Testis (tissue), 2 donors: ENCODE measurements around the gene STXBP2.

Experiments
- POLR2A ChIP-seq: fragments of 450-650 bp; IDR thresholded peaks from one replicate; pipeline ENCODE4 v1.6.1; 2017; ENCODE audit warnings: antibody characterized with exemption, mild to moderate bottlenecking, moderate library complexity
- TF ChIP-seq, protein P1 (sequence below), 3 experiments: fragments of 450-650 bp in 2 of 3; fragments of 200-600 bp in 1 of 3; sonication (generic) in 1 of 3; IDR thresholded peaks; one replicate each; pipeline ENCODE4 v1.5.1; 2016 to 2019; ENCODE audit warnings: antibody characterized with exemption in 3 of 3, mild to moderate bottlenecking in 2 of 3, moderate library complexity in 1 of 3

DNA sequence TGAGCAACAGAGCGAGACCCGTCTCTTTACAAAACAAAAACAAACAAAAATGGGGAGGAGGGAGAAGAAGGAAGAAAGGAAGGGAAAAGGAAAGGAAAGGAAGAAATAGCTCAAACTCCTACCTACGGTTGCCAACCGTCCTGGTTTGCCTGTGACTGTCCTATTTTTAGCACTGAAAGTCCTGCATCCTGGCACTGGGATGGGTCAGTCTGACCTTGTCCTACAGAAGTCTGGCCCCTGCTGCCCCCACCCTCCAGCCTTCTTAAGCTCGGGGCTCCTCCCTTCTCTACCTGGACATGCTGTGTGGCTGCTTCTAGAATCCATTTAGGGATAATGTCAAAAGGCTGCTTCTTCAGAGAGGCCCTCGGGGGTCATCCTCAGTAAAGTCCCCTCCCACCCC, 1.2 kb upstream of the STXBP2 start:
- TF ChIP-seq, protein P1, sequence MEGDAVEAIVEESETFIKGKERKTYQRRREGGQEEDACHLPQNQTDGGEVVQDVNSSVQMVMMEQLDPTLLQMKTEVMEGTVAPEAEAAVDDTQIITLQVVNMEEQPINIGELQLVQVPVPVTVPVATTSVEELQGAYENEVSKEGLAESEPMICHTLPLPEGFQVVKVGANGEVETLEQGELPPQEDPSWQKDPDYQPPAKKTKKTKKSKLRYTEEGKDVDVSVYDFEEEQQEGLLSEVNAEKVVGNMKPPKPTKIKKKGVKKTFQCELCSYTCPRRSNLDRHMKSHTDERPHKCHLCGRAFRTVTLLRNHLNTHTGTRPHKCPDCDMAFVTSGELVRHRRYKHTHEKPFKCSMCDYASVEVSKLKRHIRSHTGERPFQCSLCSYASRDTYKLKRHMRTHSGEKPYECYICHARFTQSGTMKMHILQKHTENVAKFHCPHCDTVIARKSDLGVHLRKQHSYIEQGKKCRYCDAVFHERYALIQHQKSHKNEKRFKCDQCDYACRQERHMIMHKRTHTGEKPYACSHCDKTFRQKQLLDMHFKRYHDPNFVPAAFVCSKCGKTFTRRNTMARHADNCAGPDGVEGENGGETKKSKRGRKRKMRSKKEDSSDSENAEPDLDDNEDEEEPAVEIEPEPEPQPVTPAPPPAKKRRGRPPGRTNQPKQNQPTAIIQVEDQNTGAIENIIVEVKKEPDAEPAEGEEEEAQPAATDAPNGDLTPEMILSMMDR (IDR thresholded peaks at IDR 0.05) = no peak
- no peak for TF ChIP-seq POLR2A
